Epidermal melanocyte (primary cell): Measurements from ENCODE around the gene ADM2.
"Not testable (repeated sequence)": the region's sequence is repeated elsewhere in the genome, so short reads cannot be mapped to it uniquely, and the experiment has no call there.

Experiments
- DNase-seq: peaks from one replicate; pipeline ENCODE4 v3.0.0; 2011; ENCODE audit warnings: low spot score; ENCODE audit not compliant: insufficient read length

ADM2 gene

GRCh38 chr22:50524676-50525103 lies 43.3 kb downstream of the ADM2 start:
- no peak for DNase-seq

- DNase-seq: peak; percentile 100
Measured at GRCh38 chr22:50525104-50525857, 43.9 kb downstream of the ADM2 start, which contains the start of gene SCO2. TSS of gene SCO2 (minus strand) at chr22:50525598. CDS start at chr22:50524411, 1,187 bp downstream.

GRCh38 chr22:50525858-50526107 lies 44.4 kb downstream of the ADM2 start:
- no peak for DNase-seq

GRCh38 chr22:50526108-50526833 lies 44.9 kb downstream of the ADM2 start:
- DNase-seq: peak; percentile 86

GRCh38 chr22:50526834-50527801 lies 45.8 kb downstream of the ADM2 start:
- DNase-seq: no peak

GRCh38 chr22:50527921-50528681 lies 46.8 kb downstream of the ADM2 start:
- DNase-seq: no peak

GRCh38 chr22:50528682-50529415 lies 47.5 kb downstream of the ADM2 start:
- DNase-seq: no peak

GRCh38 chr22:50529416-50529896 lies 48.1 kb downstream of the ADM2 start:
- no peak for DNase-seq

- DNase-seq: peak; percentile 56
Measured at GRCh38 chr22:50529897-50530579, 48.7 kb downstream of the ADM2 start, which contains the start of gene TYMP. TSS of gene TYMP (minus strand) at chr22:50530012. CDS start at chr22:50529709, 303 bp downstream.

GRCh38 chr22:50530580-50530876 lies 49.2 kb downstream of the ADM2 start:
- DNase-seq: no peak

- peak; percentile 76 for DNase-seq
Measured at GRCh38 chr22:50530877-50531545, 49.7 kb downstream of the ADM2 start.

GRCh38 chr22:50531546-50531961 lies 50.2 kb downstream of the ADM2 start:
- DNase-seq: peak; percentile 21

- DNase-seq: peak; percentile 67
Measured at GRCh38 chr22:50531962-50532674, 50.8 kb downstream of the ADM2 start.

- no peak for DNase-seq
Measured at GRCh38 chr22:50532824-50533796, 51.8 kb downstream of the ADM2 start.

- not testable (repeated sequence) for DNase-seq
Measured at GRCh38 chr22:50533856-50534711, 52.7 kb downstream of the ADM2 start.

- no peak for DNase-seq
Measured at GRCh38 chr22:50535113-50535512, 53.8 kb downstream of the ADM2 start.
